ENCODE data around the gene KDM7A.

- TF ChIP-seq CTCF (IDR thresholded peaks at IDR 0.05 in 4 of 5, conservative IDR thresholded peaks at IDR 0.05 in 1 of 5), result no peak
- TF ChIP-seq POLR2A (IDR thresholded peaks at IDR 0.05), result no peak
These were observed 8.0 kb downstream of the KDM7A start for GRCh38 chr7:140168816-140169215.

All from gastrocnemius medialis (tissue), 4 donors.